SH-SY5Y (cell line): ENCODE results near the gene FMO2.

Experiments used
- GATA2 ChIP-seq: IDR thresholded peaks from 2 replicates; pipeline ENCODE4 v1.6.1; 2011; ENCODE audit warnings: mild to moderate bottlenecking, low read depth, low read length
- GATA3 ChIP-seq: IDR thresholded peaks from 2 replicates; pipeline ENCODE4 v1.6.1; 2011; ENCODE audit warnings: low read depth, mild to moderate bottlenecking, low read length, moderate library complexity

DNA sequence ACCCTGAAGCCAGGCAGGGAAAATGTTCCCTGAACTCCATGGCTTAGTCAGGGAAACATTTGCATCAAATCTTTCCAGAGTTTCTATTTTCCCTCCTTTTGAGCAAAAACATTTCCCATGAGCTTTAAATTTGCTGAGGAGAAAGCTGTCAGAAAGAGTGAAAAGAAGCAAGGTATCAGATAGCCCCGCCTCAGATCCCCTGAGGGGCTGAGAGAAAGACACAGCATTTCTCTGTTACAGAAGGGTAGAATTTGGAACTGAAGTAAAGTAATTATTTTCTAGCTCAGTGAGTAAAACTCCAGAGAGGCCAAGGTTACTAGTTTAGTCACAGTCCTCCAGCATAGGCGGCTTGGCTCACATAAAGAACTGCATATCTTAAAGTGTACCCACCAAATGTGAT, 73.8 kb downstream of the FMO2 start:
- TF ChIP-seq GATA2 (no peak), GATA3 (no peak)
